GM18907 (cell line): ENCODE results near the gene FRS3.
"Not testable (repeated sequence)": the region's sequence is repeated elsewhere in the genome, so short reads cannot be mapped to it uniquely, and the experiment has no call there.

ENCODE experiments used
- ATAC-seq: cut with Tn5 transposase; IDR thresholded peaks from one replicate; pipeline ENCODE4 v1.9.1; 2021; ENCODE audit warnings: mild to moderate bottlenecking, moderate library complexity; ENCODE audit not compliant: unreplicated experiment

FRS3 gene

GRCh38 chr6:41779788-41780550 is at the start of gene FRS3:
Gene FRS3, minus strand, starts transcription at chr6:41779900. Its CDS starts 2,913 bp downstream, at chr6:41776987.
- ATAC-seq: peak; percentile 91

- no peak for ATAC-seq
Observed at GRCh38 chr6:41826343-41827022, 46.8 kb upstream of the FRS3 start.

- no peak for ATAC-seq
Observed at GRCh38 chr6:41824571-41825569, 45.2 kb upstream of the FRS3 start.

- no peak for ATAC-seq
Observed at GRCh38 chr6:41823178-41823577, 43.5 kb upstream of the FRS3 start.

GRCh38 chr6:41822021-41822420 is 42.3 kb upstream of the FRS3 start:
- ATAC-seq: no peak

- no peak for ATAC-seq
Observed at GRCh38 chr6:41821266-41821665, 41.6 kb upstream of the FRS3 start.

GRCh38 chr6:41818271-41819054 is 38.8 kb upstream of the FRS3 start:
- no peak for ATAC-seq

- ATAC-seq: no peak
Observed at GRCh38 chr6:41815587-41815986, 35.9 kb upstream of the FRS3 start.

- ATAC-seq: no peak
Observed at GRCh38 chr6:41814629-41815028, 34.9 kb upstream of the FRS3 start.

GRCh38 chr6:41813956-41814355 is 34.3 kb upstream of the FRS3 start:
- no peak for ATAC-seq

- no peak for ATAC-seq
Observed at GRCh38 chr6:41813469-41813868, 33.8 kb upstream of the FRS3 start.

GRCh38 chr6:41811946-41812345 is 32.2 kb upstream of the FRS3 start:
- ATAC-seq: not testable (repeated sequence)

- no peak for ATAC-seq
Observed at GRCh38 chr6:41811095-41811494, 31.4 kb upstream of the FRS3 start.

- ATAC-seq: no peak
Observed at GRCh38 chr6:41805830-41806774, 26.4 kb upstream of the FRS3 start.

- ATAC-seq: no peak
Observed at GRCh38 chr6:41801380-41801779, 21.7 kb upstream of the FRS3 start.

- ATAC-seq: no peak
Observed at GRCh38 chr6:41799559-41799911, 19.8 kb upstream of the FRS3 start.

GRCh38 chr6:41798901-41799558 is 19.3 kb upstream of the FRS3 start:
- ATAC-seq: no peak

- ATAC-seq: no peak
Observed at GRCh38 chr6:41796474-41796873, 16.8 kb upstream of the FRS3 start.

- no peak for ATAC-seq
Observed at GRCh38 chr6:41791984-41792383, 12.3 kb upstream of the FRS3 start.
